K562 (cell line): Measurements from ENCODE around the gene DOLPP1. TPM values are rescaled to one million over a fixed set of nuclear protein-coding genes. Genes with fewer than 3 reads are reported as not detected.

Experiments
- ATAC-seq: fragments of 200-7000 bp; cut with Tn5 transposase; 3 replicates; pipeline ENCODE4 v1.9.1; 2020; ENCODE audit warnings: moderate library complexity
- BruUV-seq: library from RNA; stranded (reverse); fragments of 400-500 nt; replicated peaks from 2 replicates; lab custom pipeline; 2021; lab: Mats Ljungman, UMichigan
- CTCF ChIA-PET: fragments of 300-600 bp; formaldehyde crosslinking; extraction: SDS; loops from one replicate; lab custom pipeline; 2021; ENCODE audit warnings: low intra/inter-chr PET ratio; lab: Yijun Ruan, JAX
- POLR2A ChIA-PET: fragments of 300-600, 350-650 bp; sonication (Branson Sonifier 250); formaldehyde crosslinking; extraction: SDS; loops from one replicate; lab custom pipeline; 2021; ENCODE audit warnings: antibody characterized with exemption, inconsistent platforms; lab: Yijun Ruan, JAX
- DNase-seq, 4 experiments: peaks; one replicate each; pipeline versions ENCODE4 v3.0.0 to v3.0.0-alpha.2; 2011 to 2018; ENCODE audit warnings: low spot score in 3 of 4, mixed read lengths in 3 of 4; ENCODE audit errors: extremely low read depth in 1 of 4
- FAIRE-seq: peaks from 2 replicates; lab custom pipeline; 2011; peaks lifted over from hg19 to GRCh38; lab: Jason Lieb, UNC
- H2AFZ ChIP-seq: 2 replicates; pipeline ENCODE4 v1.6.0; 2011; ENCODE audit warnings: low read depth, low read length, control low read depth, inconsistent platforms
- H3K27ac ChIP-seq: fragments of 200-600 bp; 3 replicates; pipeline ENCODE4 v1.8.0; 2011; ENCODE audit warnings: low read depth, mild to moderate bottlenecking, control low read depth, inconsistent platforms, low read length, moderate library complexity, mixed read lengths; ENCODE audit errors: extremely low read depth
- H3K27me3 ChIP-seq, 2 experiments: fragments of 300-600 bp in 1 of 2; 2 replicates in 1 of 2; 3 replicates in 1 of 2; pipeline versions ENCODE4 v1.6.0 to v1.8.0; 2011; ENCODE audit warnings: inconsistent platforms in 2 of 2, low read length in 2 of 2, mild to moderate bottlenecking in 1 of 2, mixed read lengths in 1 of 2, moderate library complexity in 1 of 2; ENCODE audit not compliant: control insufficient read depth in 2 of 2, insufficient read depth in 2 of 2
- H3K36me3 ChIP-seq: fragments of 300-600 bp; 3 replicates; pipeline ENCODE4 v1.8.0; 2011; ENCODE audit warnings: mild to moderate bottlenecking, low read length, inconsistent platforms; ENCODE audit not compliant: control insufficient read depth, insufficient read depth
- H3K4me1 ChIP-seq, 2 experiments: fragments of 200-600 bp in 1 of 2; replicated peaks in 1 of 2; 2 replicates in 1 of 2; 3 replicates in 1 of 2; pipeline versions ENCODE4 v1.5.1 to v1.8.0; 2011; ENCODE audit warnings: inconsistent platforms in 2 of 2, low read length in 2 of 2, mild to moderate bottlenecking in 1 of 2, mixed read lengths in 1 of 2, moderate library complexity in 1 of 2; ENCODE audit not compliant: control insufficient read depth in 2 of 2, insufficient read depth in 2 of 2
- H3K4me2 ChIP-seq: 2 replicates; pipeline ENCODE4 v1.6.1; 2011; ENCODE audit warnings: low read length, control low read depth, inconsistent platforms, mixed read lengths; ENCODE audit not compliant: insufficient read depth
- H3K4me3 ChIP-seq: fragments of 200-600 bp; sonication (generic), shearing (Covaris generic); 2 replicates; pipeline ENCODE4 v1.5.1; 2016; ENCODE audit warnings: control low read depth, inconsistent platforms
- H3K79me2 ChIP-seq: fragments of 200-600 bp; 3 replicates; pipeline ENCODE4 v1.8.0; 2011; ENCODE audit warnings: low read length, inconsistent platforms; ENCODE audit not compliant: control insufficient read depth, insufficient read depth
- H3K9ac ChIP-seq, 2 experiments: 2 replicates each; pipeline versions ENCODE4 v1.6.0 to v1.6.1; 2011; ENCODE audit warnings: low read depth in 2 of 2, low read length in 2 of 2, control low read depth in 1 of 2, inconsistent platforms in 1 of 2, mild to moderate bottlenecking in 1 of 2, mixed read lengths in 1 of 2; ENCODE audit not compliant: insufficient read depth in 1 of 2
- H3K9me1 ChIP-seq: one replicate; pipeline ENCODE4 v1.6.0; 2011; ENCODE audit warnings: inconsistent platforms, mild to moderate bottlenecking, low read length, moderate library complexity; ENCODE audit not compliant: control insufficient read depth, insufficient read depth
- H3K9me3 ChIP-seq: replicated peaks from 2 replicates; pipeline ENCODE4 v1.5.1; 2011; ENCODE audit warnings: low read depth, low read length, inconsistent platforms; ENCODE audit not compliant: control insufficient read depth, insufficient read depth
- H4K20me1 ChIP-seq: replicated peaks from 2 replicates; pipeline ENCODE4 v1.6.1; 2011; ENCODE audit warnings: low read length, inconsistent platforms, mixed read lengths; ENCODE audit not compliant: control insufficient read depth, insufficient read depth
- ADNP ChIP-seq: fragments of 200-800 bp; sonication (Bioruptor generic); IDR thresholded peaks from 2 replicates; pipeline ENCODE4 v1.6.1; 2016; ENCODE audit warnings: missing genetic modification characterization, missing compliant biosample characterization
- CXXC5 ChIP-seq: fragments of 250-450 bp; sonication (Bioruptor Pico); IDR thresholded peaks from 2 replicates; pipeline ENCODE4 v1.8.0; 2022; ENCODE audit warnings: inconsistent platforms, mild to moderate bottlenecking, moderate library complexity
- ZBTB33 ChIP-seq: sonication (generic); formaldehyde crosslinking; IDR thresholded peaks from 2 replicates; pipeline ENCODE4 v1.8.1; 2023; ENCODE audit warnings: mild to moderate bottlenecking, missing genetic modification reagents
- ZNF644 ChIP-seq: fragments of 200-800 bp; sonication (Bioruptor generic); IDR thresholded peaks from 2 replicates; pipeline ENCODE4 v1.6.1; 2016; ENCODE audit warnings: low read depth, missing genetic modification characterization, missing compliant biosample characterization
- WGBS: fragments of 100-300 bp; shearing (Covaris generic); methylation state at CpG from one replicate; pipeline ENCODE4 v1.1.6; 2016; ENCODE audit warnings: low coverage, mixed read lengths; ENCODE audit not compliant: insufficient coverage; ENCODE audit errors: missing lambda C conversion rate; 5-methylcytosine and 5-hydroxymethylcytosine counted together
- in situ Hi-C: fragments of 300-500 bp; cut with MboI; formaldehyde crosslinking; loops from 4 replicates; pipeline ENCODE4 v1.15.0; 2018; ENCODE audit warnings: inconsistent platforms, mixed read lengths
- intact Hi-C: fragments of 100-400 bp; cut with micrococcal nuclease; formaldehyde crosslinking; loops from 2 replicates; pipeline ENCODE4 v1.14.2; 2022
- polyA plus RNA-seq, 8 experiments: library from polyadenylated mRNA; depleted of rRNA in 4 of 8; stranded (reverse) in 5 of 8; unstranded in 3 of 8; fragments of >200 nt; fragmentation: Nextera tagmentation in 2 of 8; fragmentation: Illumina TruSeq in 1 of 8; extraction: Ambion mirVana in 2 of 8; extraction: Trizol in 1 of 8; gene quantifications; 2 replicates each; pipeline versions ENCODE4 v1.2.1 to v1.2.3, GENCODE V29; 2011 to 2014; ENCODE audit warnings: inconsistent platforms in 1 of 8, missing spikeins in 1 of 8
- total RNA-seq, 7 experiments: library from RNA; depleted of rRNA in 6 of 7; stranded (reverse); fragments of >200 nt in 6 of 7; fragmentation: Illumina TruSeq in 2 of 7; extraction: Trizol in 2 of 7; gene quantifications; 2 replicates each; pipeline versions ENCODE4 v1.2.1 to v1.2.3, GENCODE V29; 2011 to 2021; ENCODE audit warnings: low replicate concordance in 1 of 7

The DOLPP1 gene
- total and polyA plus RNA-seq, 9 of the 15 experiments (the other 6 are each of a cell fraction or from before 2014, with no cell fraction given) = 3.0 to 39.8 (median 30.5) TPM

- peaks cover 3% of the 10 kb centered on the region; the same call in 1 of the 3 replicates for H3K36me3 ChIP-seq
- H3K27ac ChIP-seq = no peak overlapping the region
- in situ Hi-C loops = no loop called here
- ChIA-PET POLR2A (interaction anchor here (1.0 kb wide), 1 partner anchor 8 kb away, joined by 3 read pairs; no protein-coding TSS in a partner anchor), CTCF (no interaction called here)
- H3K9ac ChIP-seq = peak overlapping the region in 1 of 2 experiments; percentile 20; a peak in 1 of 4 replicates
- BruUV-seq = no TSS peak
- DNase-seq = no peak
- TF ChIP-seq ZNF644 (tag) = no peak
- peak; percentile 60; the same call in 1 of the 2 replicates for TF ChIP-seq ZBTB33 (CRISPR knock-in tag)
- no peak for TF ChIP-seq ADNP (tag)
- no peak for TF ChIP-seq CXXC5 (CRISPR knock-in tag)
- no peak overlapping the region for H3K4me3 ChIP-seq
- ATAC-seq = no peak
- no peaks in the 10 kb centered on the region for H3K79me2 ChIP-seq
- FAIRE-seq = no peak
- intact Hi-C loops = no loop called here
- no peak overlapping the region for H2AFZ ChIP-seq
- no peaks in the 10 kb centered on the region for H3K9me3 ChIP-seq
- H3K4me2 ChIP-seq = no peak overlapping the region
- peaks cover 3% of the 10 kb centered on the region for H3K9me1 ChIP-seq
- no peaks in the 10 kb centered on the region for H4K20me1 ChIP-seq
- no peaks in the 10 kb centered on the region for H3K27me3 ChIP-seq
- 63% methylated on average over 10 of the region's 11 CpGs for WGBS
- peaks cover 14 to 42% of the 10 kb centered on the region in 2 experiments for H3K4me1 ChIP-seq
Observed at GRCh38 chr9:129104051-129104450, 23.1 kb downstream of the DOLPP1 start.
